ENCODE results near the gene SLC25A33. TPM values are rescaled to one million over a fixed set of nuclear protein-coding genes. Genes with fewer than 3 reads are reported as not detected.

The SLC25A33 gene
- total RNA-seq, 1 donor from 2014 or later, result 10.4 TPM

GRCh38 chr1:9518454-9518998 lies 20.7 kb upstream of the SLC25A33 start:
- H3K4me1 Mint-ChIP-seq (ENCODE audit: low read depth), result no peaks in the 10 kb centered on the region
- no peak overlapping the region for H3K27ac Mint-ChIP-seq

GRCh38 chr1:9520411-9520810 lies 18.9 kb upstream of the SLC25A33 start:
- intact Hi-C loops (cut with micrococcal nuclease), result no loop called here
- no peaks in the 10 kb centered on the region for H3K27me3 Mint-ChIP-seq (ENCODE audit: low read depth)
- no peaks in the 10 kb centered on the region for H3K4me1 Mint-ChIP-seq (ENCODE audit: low read depth)
- H3K9me3 Mint-ChIP-seq, result no peaks in the 10 kb centered on the region
- H3K27ac Mint-ChIP-seq, result no peak overlapping the region
- no peak for DNase-seq (ENCODE audit: low spot score)
- H3K36me3 Mint-ChIP-seq (ENCODE audit: low read depth), result no peaks in the 10 kb centered on the region
- H3K4me3 Mint-ChIP-seq (ENCODE audit: low read depth), result no peak overlapping the region

More at GRCh38 chr1:9518454-9518998, 20.7 kb upstream of the SLC25A33 start:
- DNase-seq (ENCODE audit: low spot score), result no peak
- H3K4me3 Mint-ChIP-seq (ENCODE audit: low read depth), result no peak overlapping the region
- no peaks in the 10 kb centered on the region for H3K36me3 Mint-ChIP-seq (ENCODE audit: low read depth)
- intact Hi-C loops (cut with micrococcal nuclease), result no loop called here
- no peaks in the 10 kb centered on the region for H3K9me3 Mint-ChIP-seq
- no peaks in the 10 kb centered on the region for H3K27me3 Mint-ChIP-seq (ENCODE audit: low read depth)

- Mint-ChIP-seq H3K4me1 (ENCODE audit: low read depth) (no peaks in the 10 kb centered on the region), H3K27ac (no peak overlapping the region), H3K9me3 (no peaks in the 10 kb centered on the region), H3K27me3 (ENCODE audit: low read depth) (no peaks in the 10 kb centered on the region), H3K4me3 (ENCODE audit: low read depth) (no peak overlapping the region), H3K36me3 (ENCODE audit: low read depth) (no peaks in the 10 kb centered on the region)
- DNase-seq (ENCODE audit: low spot score), result no peak
- intact Hi-C loops (cut with micrococcal nuclease), result no loop called here
These were observed 10.1 kb upstream of the SLC25A33 start for GRCh38 chr1:9529190-9529589.

DNA sequence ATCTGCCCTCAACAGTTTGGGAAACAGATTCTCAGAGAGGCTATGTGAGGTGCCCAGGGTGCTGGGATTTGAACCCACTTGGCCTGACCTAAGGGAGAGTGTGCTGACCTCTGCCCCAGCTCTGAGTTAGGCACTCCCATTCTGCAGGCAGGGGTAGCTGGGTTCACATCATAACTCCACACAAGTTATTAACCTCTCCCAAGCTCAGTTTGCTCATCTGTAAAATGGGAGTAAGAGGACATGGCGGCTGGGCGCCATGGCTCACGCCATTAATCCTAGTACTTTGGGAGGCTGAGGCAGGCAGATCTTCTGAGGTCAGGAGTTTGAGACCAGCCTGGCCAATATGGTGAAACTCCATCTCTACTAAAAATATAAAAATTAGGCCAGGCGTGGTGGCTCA lies 8.9 kb upstream of the SLC25A33 start:
- no peak overlapping the region for H3K27ac Mint-ChIP-seq
- intact Hi-C loops (cut with micrococcal nuclease), result no loop called here
- H3K4me1 Mint-ChIP-seq (ENCODE audit: low read depth), result no peaks in the 10 kb centered on the region
- DNase-seq (ENCODE audit: low spot score), result no peak
- H3K36me3 Mint-ChIP-seq (ENCODE audit: low read depth), result no peaks in the 10 kb centered on the region
- no peaks in the 10 kb centered on the region for H3K27me3 Mint-ChIP-seq (ENCODE audit: low read depth)
- H3K9me3 Mint-ChIP-seq, result no peaks in the 10 kb centered on the region
- no peak overlapping the region for H3K4me3 Mint-ChIP-seq (ENCODE audit: low read depth)

DNA sequence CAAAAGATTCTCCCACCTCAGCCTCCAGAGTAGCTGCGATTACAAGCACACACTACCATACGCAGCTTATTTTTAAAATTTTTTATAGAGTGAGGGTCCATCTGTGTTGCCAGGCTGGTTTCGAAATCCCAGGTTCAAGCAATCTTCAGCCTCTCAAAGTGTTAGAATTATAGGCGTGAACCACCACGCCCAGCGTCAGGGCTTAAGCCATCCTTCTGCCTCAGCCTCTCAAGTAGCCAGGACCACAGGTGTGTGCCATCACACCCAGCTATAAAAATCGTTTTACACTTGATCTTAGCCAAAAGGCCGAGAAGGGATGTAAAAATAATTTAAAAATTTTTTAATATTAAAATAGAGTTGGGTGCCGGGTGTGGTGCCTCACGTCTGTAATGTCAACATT lies 4.3 kb upstream of the SLC25A33 start:
- Mint-ChIP-seq H3K4me3 (ENCODE audit: low read depth) (no peak overlapping the region), H3K27me3 (ENCODE audit: low read depth) (no peaks in the 10 kb centered on the region), H3K4me1 (ENCODE audit: low read depth) (peaks cover 16% of the 10 kb centered on the region), H3K36me3 (ENCODE audit: low read depth) (peaks cover 3% of the 10 kb centered on the region), H3K27ac (no peak overlapping the region), H3K9me3 (peaks cover 4% of the 10 kb centered on the region)
- DNase-seq (ENCODE audit: low spot score), result no peak
- intact Hi-C loops (cut with micrococcal nuclease), result no loop called here

DNA sequence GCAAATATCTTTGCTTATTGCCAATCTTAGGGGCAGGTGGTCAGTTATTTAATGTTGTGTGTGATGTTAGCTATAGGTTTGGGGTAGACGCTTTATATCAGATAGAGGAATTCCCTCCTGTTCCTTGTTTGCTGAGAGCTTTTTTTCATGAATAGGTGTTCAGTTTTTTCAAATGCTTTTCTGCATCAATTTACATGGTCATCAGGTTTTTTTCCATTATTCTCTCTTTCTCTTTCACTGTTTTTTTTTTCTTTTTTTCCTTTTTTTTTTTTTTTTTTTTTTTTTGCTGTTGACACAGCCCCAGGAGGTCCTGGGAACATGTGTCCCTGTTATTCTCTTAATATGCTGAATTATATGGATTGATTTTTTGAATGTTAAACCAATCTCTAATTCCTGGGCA lies 3.0 kb upstream of the SLC25A33 start:
- H3K27me3 Mint-ChIP-seq (ENCODE audit: low read depth), result no peaks in the 10 kb centered on the region
- intact Hi-C loops (cut with micrococcal nuclease), result no loop called here
- no peak overlapping the region for H3K4me3 Mint-ChIP-seq (ENCODE audit: low read depth)
- H3K36me3 Mint-ChIP-seq (ENCODE audit: low read depth), result peaks cover 12% of the 10 kb centered on the region
- DNase-seq (ENCODE audit: low spot score), result no peak
- H3K27ac Mint-ChIP-seq, result no peak overlapping the region
- H3K9me3 Mint-ChIP-seq, result peaks cover 4% of the 10 kb centered on the region
- H3K4me1 Mint-ChIP-seq (ENCODE audit: low read depth), result peaks cover 24% of the 10 kb centered on the region

- peak overlapping the region; percentile 54 for H3K4me3 Mint-ChIP-seq (ENCODE audit: low read depth)
- peaks cover 4% of the 10 kb centered on the region for H3K9me3 Mint-ChIP-seq
- peaks cover 22% of the 10 kb centered on the region for H3K36me3 Mint-ChIP-seq (ENCODE audit: low read depth)
- H3K27ac Mint-ChIP-seq, result peak overlapping the region; percentile 70
- no peak for DNase-seq (ENCODE audit: low spot score)
- H3K4me1 Mint-ChIP-seq (ENCODE audit: low read depth), result peaks cover 28% of the 10 kb centered on the region
- intact Hi-C loops (cut with micrococcal nuclease), result no loop called here
- H3K27me3 Mint-ChIP-seq (ENCODE audit: low read depth), result no peaks in the 10 kb centered on the region
These were observed 1.2 kb upstream of the SLC25A33 start for GRCh38 chr1:9537863-9538668.

DNA sequence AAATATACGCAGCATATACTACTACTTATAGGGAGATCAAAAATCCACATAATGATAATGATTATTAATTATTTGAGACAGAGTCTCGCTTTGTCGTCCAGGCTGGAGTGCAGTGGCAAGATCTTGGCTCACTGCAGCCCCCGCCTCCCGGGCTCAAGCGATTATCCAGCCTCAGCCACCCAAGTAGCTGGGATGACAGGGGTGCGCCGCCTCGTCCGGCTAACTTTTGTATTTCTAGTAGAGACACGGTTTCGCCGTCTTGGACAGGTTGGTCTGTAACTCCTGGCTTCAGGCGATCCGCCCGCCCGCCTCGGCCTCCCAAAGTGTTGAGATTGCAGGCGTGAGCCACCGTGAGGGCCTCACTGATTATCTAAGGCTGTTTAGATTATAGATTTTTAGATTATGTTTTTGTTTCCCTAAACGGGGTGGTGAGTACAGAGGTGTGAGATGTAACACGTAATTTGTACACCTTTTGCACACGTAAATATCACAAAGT lies 548 bp upstream of the SLC25A33 start:
- DNase-seq (ENCODE audit: low spot score), result no peak
- intact Hi-C loops (cut with micrococcal nuclease), result no loop called here
- H3K27me3 Mint-ChIP-seq (ENCODE audit: low read depth), result no peaks in the 10 kb centered on the region

DNA sequence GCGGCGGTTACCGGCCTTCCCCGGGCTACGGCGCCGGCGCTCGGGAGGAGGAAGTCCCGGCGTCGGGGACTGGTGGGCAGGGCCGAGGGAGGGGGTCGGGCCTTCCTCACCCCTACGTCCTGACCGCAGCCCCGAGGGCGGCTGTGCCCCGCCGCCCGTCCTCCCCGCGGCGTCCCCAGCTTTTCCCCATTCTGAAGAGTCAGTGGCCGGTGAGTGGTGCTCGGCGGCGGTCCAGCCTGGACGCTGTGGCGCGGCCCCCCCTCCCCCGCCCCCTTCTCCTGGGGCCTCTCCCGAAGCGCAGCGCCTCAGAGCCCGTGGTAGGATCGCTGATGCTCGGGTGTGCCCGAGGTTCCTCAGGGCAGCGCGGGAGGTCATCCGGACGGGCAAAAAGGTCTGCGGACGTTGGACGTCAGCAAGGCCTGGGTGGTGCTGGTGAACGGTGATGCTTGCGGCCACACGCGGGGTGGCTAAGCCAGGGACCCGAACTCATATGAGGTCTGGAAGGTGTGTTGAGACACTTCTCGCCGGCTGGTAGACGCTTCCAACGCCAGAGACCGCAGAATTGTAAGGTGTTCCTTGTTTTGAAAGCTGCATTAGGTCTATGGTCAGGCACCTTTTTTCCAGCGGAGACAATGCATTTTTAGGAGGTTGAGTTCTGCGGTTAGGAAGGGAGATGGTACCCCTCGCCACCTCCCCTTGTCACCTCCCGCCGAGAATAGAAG lies 725 bp downstream of the SLC25A33 start:
- no peaks in the 10 kb centered on the region for H3K27me3 Mint-ChIP-seq (ENCODE audit: low read depth)
- intact Hi-C loops (cut with micrococcal nuclease), result no loop called here
- peak; percentile 62 for DNase-seq (ENCODE audit: low spot score)
- peaks cover 4% of the 10 kb centered on the region for H3K9me3 Mint-ChIP-seq
- H3K4me1 Mint-ChIP-seq (ENCODE audit: low read depth), result peaks cover 32% of the 10 kb centered on the region
- H3K4me3 Mint-ChIP-seq (ENCODE audit: low read depth), result peak overlapping the region; percentile 92
- peaks cover 22% of the 10 kb centered on the region for H3K36me3 Mint-ChIP-seq (ENCODE audit: low read depth)
- peak overlapping the region; percentile 78 for H3K27ac Mint-ChIP-seq

More for the DNA sequence above, 548 bp upstream of the SLC25A33 start:
- H3K4me1 Mint-ChIP-seq (ENCODE audit: low read depth), result peaks cover 28% of the 10 kb centered on the region
- H3K36me3 Mint-ChIP-seq (ENCODE audit: low read depth), result peaks cover 22% of the 10 kb centered on the region
- peaks cover 4% of the 10 kb centered on the region for H3K9me3 Mint-ChIP-seq
- H3K27ac Mint-ChIP-seq, result peak overlapping the region; percentile 84
- H3K4me3 Mint-ChIP-seq (ENCODE audit: low read depth), result peak overlapping the region; percentile 76

- Mint-ChIP-seq H3K4me1 (ENCODE audit: low read depth) (peaks cover 29% of the 10 kb centered on the region), H3K27me3 (ENCODE audit: low read depth) (no peaks in the 10 kb centered on the region), H3K4me3 (ENCODE audit: low read depth) (peak overlapping the region; percentile 51), H3K9me3 (no peaks in the 10 kb centered on the region), H3K36me3 (ENCODE audit: low read depth) (peaks cover 19% of the 10 kb centered on the region), H3K27ac (no peak overlapping the region)
- DNase-seq (ENCODE audit: low spot score), result no peak
- intact Hi-C loops (cut with micrococcal nuclease), result no loop called here
These were observed 3.2 kb downstream of the SLC25A33 start for GRCh38 chr1:9542430-9542829.

- H3K4me1 Mint-ChIP-seq (ENCODE audit: low read depth), result peaks cover 16% of the 10 kb centered on the region
- no peak overlapping the region for H3K4me3 Mint-ChIP-seq (ENCODE audit: low read depth)
- no peak for DNase-seq (ENCODE audit: low spot score)
- H3K27me3 Mint-ChIP-seq (ENCODE audit: low read depth), result no peaks in the 10 kb centered on the region
- peaks cover 19% of the 10 kb centered on the region for H3K36me3 Mint-ChIP-seq (ENCODE audit: low read depth)
- no peak overlapping the region for H3K27ac Mint-ChIP-seq
- no peaks in the 10 kb centered on the region for H3K9me3 Mint-ChIP-seq
- intact Hi-C loops (cut with micrococcal nuclease), result no loop called here
These were observed 5.7 kb downstream of the SLC25A33 start for GRCh38 chr1:9544926-9545325.

DNA sequence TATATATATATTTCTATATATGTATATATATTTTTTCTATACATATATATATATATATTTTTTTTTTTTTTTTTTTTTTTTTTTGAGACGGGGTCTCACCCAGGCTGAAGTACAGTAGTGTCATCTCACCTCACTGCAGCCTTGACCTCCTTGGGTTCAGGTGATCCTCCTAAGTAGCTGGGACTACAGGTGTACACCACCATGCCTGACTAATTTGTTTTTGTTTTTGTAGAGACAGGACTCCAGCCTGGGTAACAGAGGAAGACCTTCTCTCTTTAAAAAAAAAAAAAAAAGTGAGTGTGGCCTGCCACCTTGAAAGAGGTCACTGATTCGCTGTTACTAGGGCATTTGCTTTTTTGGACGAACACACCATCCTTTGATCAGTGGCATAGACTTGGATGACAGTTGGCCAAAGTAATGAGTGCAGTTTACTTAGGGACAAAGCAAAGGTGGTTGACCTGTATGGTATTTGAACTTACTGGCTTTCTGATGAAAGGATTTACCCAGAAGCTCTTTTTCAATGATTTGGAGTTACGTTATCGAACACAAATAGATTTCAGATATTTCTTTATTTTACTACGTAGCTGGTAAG lies 10.8 kb downstream of the SLC25A33 start:
- Mint-ChIP-seq H3K27me3 (ENCODE audit: low read depth) (no peaks in the 10 kb centered on the region), H3K9me3 (no peaks in the 10 kb centered on the region)
- intact Hi-C loops (cut with micrococcal nuclease), result no loop called here

More for the DNA sequence above, 10.8 kb downstream of the SLC25A33 start:
- DNase-seq (ENCODE audit: low spot score), result no peak
- no peak overlapping the region for H3K27ac Mint-ChIP-seq
- no peaks in the 10 kb centered on the region for H3K4me1 Mint-ChIP-seq (ENCODE audit: low read depth)
- peaks cover 9% of the 10 kb centered on the region for H3K36me3 Mint-ChIP-seq (ENCODE audit: low read depth)
- H3K4me3 Mint-ChIP-seq (ENCODE audit: low read depth), result no peak overlapping the region

Measured in activated T-helper 2 cell treated with anti-CD3 and anti-CD28 coated beads, Interferon-gamma antibody, Interleukin-2, Interleukin-4, amounts not matched to agents 10 μg/mL and 5 μg/mL and 100 μg/mL, durations not matched to agents 14 hours and 24 hours and 36 hours (primary cell).